Hepatocyte (in vitro differentiated cells): Measurements from ENCODE around the gene ECE1.

ENCODE experiments used
- EZH2 ChIP-seq: fragments of 200-600 bp; sonication (generic); IDR thresholded peaks from 2 replicates; pipeline ENCODE4 v1.6.1; 2016; ENCODE audit warnings: antibody characterized with exemption, mild to moderate bottlenecking, borderline replicate concordance
- TF ChIP-seq, protein P1 (sequence below): fragments of 200-600 bp; sonication (generic); IDR thresholded peaks from 2 replicates; pipeline ENCODE4 v1.5.1; 2016; ENCODE audit warnings: antibody characterized with exemption, mild to moderate bottlenecking; ENCODE audit not compliant: poor library complexity

DNA sequence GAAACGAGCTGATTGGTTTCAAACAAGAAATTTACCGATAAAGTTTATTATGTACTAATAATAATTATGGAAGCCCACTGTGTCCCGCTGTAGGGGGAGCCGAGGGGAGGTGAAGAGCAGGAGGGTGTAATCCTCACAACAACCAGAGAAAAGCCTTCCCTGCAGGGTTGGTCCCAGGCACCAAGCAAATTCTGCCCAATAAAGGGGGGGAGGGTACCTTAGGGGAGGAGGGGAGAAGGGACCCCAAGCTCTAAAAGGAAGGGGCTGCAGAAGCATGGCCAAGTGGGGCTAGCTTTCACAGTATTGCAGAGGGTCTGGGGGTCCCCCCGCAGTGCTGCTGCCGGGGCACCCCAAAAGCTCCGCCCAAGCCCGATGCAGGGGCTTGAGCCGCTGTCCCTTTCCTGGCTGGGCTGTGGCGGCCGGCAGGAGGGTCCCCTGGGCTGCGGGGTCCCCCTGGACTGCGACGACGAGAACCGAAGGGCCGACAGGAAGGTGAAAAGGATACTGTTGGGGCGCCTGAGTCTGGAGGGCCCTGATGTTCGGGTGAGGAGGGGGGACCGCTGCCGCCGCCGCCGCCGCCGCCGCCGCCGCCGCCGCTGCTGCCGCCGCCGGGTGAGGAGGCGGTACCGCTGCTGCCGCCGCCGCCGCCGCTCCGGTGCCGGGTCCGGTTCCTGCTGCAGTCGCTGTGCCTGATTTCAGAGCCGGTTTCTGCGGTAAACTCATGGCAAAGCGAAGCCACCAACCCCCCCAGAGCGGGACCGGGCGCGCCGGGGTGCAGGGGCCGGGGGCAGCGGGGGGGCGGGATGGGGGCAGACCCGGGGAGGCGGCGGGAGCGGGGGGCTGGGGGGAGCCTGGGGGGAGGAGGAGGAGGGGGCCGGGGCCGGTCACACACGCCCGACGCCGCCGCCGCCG, 114.3 kb downstream of the ECE1 start:
- TF ChIP-seq, protein P1, sequence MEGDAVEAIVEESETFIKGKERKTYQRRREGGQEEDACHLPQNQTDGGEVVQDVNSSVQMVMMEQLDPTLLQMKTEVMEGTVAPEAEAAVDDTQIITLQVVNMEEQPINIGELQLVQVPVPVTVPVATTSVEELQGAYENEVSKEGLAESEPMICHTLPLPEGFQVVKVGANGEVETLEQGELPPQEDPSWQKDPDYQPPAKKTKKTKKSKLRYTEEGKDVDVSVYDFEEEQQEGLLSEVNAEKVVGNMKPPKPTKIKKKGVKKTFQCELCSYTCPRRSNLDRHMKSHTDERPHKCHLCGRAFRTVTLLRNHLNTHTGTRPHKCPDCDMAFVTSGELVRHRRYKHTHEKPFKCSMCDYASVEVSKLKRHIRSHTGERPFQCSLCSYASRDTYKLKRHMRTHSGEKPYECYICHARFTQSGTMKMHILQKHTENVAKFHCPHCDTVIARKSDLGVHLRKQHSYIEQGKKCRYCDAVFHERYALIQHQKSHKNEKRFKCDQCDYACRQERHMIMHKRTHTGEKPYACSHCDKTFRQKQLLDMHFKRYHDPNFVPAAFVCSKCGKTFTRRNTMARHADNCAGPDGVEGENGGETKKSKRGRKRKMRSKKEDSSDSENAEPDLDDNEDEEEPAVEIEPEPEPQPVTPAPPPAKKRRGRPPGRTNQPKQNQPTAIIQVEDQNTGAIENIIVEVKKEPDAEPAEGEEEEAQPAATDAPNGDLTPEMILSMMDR = no peak
- TF ChIP-seq EZH2 = no peak
